HG02981 (cell line): ENCODE measurements around the gene WDFY2.
"Not testable (repeated sequence)": the region's sequence is repeated elsewhere in the genome, so short reads cannot be mapped to it uniquely, and the experiment has no call there.

Experiments used
- ATAC-seq: cut with Tn5 transposase; IDR thresholded peaks from one replicate; pipeline ENCODE4 v1.9.1; 2021; ENCODE audit warnings: mild to moderate bottlenecking, moderate library complexity; ENCODE audit not compliant: unreplicated experiment

The WDFY2 gene

GRCh38 chr13:51689663-51689996 is 105.4 kb downstream of the WDFY2 start:
- no peak for ATAC-seq

DNA sequence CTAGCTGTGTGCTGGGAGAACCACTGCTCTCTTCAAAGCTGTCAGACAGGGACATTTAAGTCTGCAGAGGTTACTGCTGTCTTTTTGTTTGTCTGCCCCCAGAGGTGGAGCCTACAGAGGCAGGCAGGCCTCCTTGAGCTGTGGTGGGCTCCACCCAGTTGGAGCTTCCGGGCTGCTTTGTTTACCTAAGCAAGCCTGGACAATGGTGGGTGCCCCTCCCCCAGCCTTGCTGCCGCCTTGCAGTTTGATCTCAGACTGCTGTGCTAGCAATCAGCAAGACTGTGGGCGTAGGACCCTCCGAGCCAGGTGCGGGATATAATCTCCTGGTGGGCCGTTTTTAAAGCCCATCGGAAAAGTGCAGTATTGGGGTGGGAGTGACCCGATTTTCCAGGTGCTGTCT is 111.4 kb downstream of the WDFY2 start:
- not testable (repeated sequence) for ATAC-seq

DNA sequence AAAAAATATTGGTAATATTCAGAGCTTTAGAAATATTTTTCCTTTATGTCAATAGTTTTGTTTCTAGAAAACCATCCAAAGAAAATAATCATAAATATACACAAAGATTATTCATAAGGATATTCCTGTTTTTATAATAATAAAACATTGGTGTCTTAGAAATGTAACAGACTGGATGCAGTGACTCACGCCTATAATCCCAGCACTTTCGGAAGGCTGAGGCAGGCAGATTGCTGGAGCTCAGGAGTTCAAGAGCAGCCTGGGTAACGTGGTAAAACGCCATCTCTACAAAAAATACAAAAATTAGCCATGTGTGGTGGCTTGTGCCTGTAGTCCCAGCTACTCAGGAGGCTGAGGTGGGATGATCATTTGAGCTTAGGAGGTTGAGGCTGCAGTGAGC is 112.9 kb downstream of the WDFY2 start:
- ATAC-seq, result no peak

DNA sequence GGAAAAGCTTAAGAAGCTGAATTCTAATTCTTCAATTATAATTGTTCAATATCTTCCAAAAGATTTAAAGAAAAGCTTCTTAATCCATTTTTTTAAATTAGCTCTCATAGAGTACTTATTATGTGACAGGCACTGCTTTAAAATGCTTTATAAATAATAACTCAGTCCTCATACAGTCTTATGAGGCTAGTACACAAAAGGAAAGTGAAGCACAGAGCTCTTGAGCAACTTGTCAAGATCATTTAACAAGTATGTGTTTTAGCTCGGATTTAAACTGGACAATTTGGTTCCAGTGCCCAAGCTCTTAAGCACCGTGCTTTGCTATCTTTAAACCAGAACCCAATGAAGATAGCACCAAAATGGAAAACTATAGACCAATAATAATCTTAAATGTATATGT is 113.6 kb downstream of the WDFY2 start:
- ATAC-seq, result no peak

GRCh38 chr13:51698352-51698751 is 114.1 kb downstream of the WDFY2 start:
- ATAC-seq, result no peak

DNA sequence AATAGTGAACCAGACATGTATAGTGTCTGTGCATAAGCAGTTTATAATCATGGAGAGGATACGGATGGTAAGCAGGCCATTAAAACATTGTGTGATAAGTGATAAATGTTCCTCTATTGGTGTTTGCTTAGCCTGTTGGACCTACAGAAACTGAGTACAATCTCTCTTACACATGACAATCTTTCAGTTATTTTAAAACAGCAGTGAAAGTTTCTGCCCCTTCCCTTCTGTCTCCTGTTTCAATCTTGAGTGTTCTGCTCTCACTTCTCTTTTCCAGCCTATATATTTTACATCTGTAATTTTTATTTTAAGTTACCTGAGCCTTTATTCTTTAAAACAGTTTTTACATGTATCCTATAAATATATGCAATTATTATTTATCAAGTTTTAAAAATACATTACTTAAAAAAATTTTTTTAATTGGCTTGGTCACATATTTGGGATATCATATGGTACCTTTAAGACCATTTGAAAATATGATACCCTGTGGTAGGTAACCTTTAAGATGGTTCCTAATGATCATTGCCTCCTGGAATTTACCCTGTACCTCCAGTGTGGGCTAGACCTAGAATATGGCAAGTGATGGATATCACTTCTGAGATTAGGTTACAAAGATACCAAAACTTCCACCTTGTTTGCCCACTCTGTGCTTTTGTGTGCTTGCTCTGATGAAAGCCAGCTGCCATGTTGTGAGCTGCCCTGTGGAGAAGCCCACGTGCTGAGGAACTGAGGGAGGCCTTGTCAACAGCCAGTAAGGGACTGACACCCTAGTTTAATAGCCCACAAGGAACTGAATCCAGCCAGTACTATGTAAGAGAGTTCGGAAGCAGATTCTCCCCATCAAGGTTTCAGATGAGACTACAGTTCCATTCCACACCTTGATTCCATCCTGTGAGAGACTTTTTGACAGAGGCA is 120.4 kb downstream of the WDFY2 start:
- ATAC-seq, result peak; percentile 67

- ATAC-seq, result no peak
These were observed 123.2 kb downstream of the WDFY2 start for GRCh38 chr13:51707461-51707860.

DNA sequence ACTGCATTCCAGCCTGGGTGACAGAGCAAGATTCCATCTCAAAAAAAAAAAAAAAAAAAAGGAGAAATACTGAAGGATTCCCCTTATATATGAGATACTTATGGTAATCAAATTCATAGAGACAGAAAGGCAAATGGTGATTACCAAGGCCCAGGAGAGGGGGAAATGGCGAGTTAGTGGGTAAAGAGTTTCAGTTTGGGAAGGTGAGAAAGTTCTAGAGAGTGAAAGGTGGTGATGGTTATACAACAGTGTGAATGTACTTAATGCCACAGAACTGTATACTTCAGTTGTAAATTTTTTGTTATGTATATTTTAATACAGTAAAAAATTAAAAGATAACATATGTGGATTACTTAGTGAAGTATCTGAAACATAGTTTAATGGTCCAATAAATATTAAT is 129.5 kb downstream of the WDFY2 start:
- no peak for ATAC-seq

DNA sequence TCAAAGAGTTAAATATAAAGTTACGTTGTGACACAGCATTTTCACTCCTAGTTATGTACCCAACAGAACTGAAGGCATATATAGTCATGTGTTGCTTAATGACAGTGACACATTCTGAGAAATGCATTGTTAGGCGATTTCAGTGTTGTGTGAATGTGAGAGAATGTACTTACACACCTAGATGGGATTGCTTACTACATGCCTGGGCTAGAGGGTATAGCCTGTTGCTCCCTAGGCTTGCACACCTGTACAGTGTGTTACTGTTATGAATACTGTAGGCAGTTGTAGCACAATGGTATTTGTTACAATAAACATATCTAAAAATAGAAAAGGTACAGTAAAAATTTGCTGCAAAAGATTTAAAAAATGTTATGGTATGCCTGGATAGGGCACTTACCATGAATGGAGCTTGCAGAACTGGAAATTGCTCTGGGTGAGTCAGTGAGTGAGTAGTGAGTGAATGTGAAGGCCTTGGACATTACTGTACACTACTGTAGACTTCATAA is 130.5 kb downstream of the WDFY2 start:
- no peak for ATAC-seq

- ATAC-seq, result no peak
These were observed 131.4 kb downstream of the WDFY2 start for GRCh38 chr13:51715613-51716012.

GRCh38 chr13:51717786-51718398 is 133.6 kb downstream of the WDFY2 start:
- no peak for ATAC-seq

- no peak for ATAC-seq
These were observed 135.1 kb downstream of the WDFY2 start for GRCh38 chr13:51719394-51719793.

GRCh38 chr13:51721496-51721895 is 137.2 kb downstream of the WDFY2 start:
- ATAC-seq, result no peak

GRCh38 chr13:51723529-51723928 is 139.3 kb downstream of the WDFY2 start:
- no peak for ATAC-seq

GRCh38 chr13:51724721-51725120 is 140.5 kb downstream of the WDFY2 start:
- ATAC-seq, result no peak

DNA sequence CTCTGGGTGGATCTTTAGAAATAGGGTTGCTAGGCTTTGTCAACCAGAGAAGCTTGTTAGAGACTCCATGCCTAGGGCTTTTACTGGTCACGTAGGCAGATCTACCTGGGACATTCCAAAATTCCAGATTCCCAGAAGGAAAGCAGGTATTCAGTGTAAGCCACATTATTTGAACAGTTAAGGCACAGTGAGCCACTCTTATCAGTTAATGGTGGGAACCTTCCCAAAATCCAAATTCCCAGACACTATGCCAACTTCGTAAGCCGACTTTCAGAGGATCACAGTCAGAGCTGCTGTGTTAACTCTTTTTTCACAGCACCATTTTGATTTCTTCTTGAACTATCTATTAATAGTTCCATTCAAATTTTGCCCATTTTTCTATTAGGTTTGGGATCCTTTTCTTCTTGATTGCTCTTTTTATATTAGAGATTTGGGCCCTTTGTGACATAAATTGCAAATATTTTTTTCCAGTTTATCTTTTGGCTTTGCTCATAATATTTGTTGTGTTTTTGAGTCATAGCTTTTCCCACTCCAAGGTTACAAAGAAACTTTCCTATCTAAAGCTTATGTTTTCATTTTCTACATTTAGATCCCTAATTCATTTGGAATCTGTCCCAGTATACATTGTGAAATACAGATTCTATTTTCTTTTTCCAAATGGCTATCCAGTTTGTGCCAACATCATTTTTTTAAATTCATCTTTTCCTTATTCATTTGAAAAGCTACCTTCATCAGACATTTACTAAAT is 142.4 kb downstream of the WDFY2 start:
- no peak for ATAC-seq

- ATAC-seq, result no peak
These were observed 143.5 kb downstream of the WDFY2 start for GRCh38 chr13:51727634-51728274.

GRCh38 chr13:51728275-51728673 is 144.0 kb downstream of the WDFY2 start:
- no peak for ATAC-seq

DNA sequence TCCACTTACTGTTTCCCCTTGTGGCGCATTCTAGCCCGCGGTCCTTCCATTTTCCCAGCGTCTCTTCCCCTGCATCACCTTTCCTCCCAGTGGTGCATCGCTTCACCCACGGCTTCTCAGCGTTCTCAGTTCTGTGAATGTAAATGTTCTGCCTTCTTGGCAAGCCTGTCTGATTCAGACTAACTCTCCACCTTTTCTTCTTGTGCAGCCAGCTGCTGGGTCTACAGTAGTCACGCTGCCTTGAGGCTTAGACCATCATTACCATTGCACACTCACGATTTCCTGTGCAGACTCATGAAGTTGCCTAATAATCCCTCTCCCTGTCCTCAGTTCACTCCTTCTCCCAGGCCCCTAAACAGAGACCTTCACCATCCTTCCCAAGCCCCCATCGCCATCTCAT is 144.7 kb downstream of the WDFY2 start:
- no peak for ATAC-seq

GRCh38 chr13:51729866-51730553 is 145.7 kb downstream of the WDFY2 start:
- no peak for ATAC-seq

GRCh38 chr13:51730927-51731326 is 146.7 kb downstream of the WDFY2 start:
- ATAC-seq, result no peak
